Measurements from ENCODE around the gene KCNQ1OT1. TPM values are rescaled to one million over a fixed set of nuclear protein-coding genes. Genes with fewer than 3 reads are reported as not detected.

The KCNQ1OT1 gene
- total RNA-seq, 1 donor, result 2.7 TPM

GRCh38 chr11:2586087-2586792 is 113.6 kb downstream of the KCNQ1OT1 start:
- DNase-seq (ENCODE audit: low read depth in 2 of 3, low spot score in 2 of 3), result no peak

GRCh38 chr11:2585566-2586086 is 114.2 kb downstream of the KCNQ1OT1 start:
- no peak for DNase-seq (ENCODE audit: low read depth in 2 of 3, low spot score in 2 of 3)

- DNase-seq (ENCODE audit: low read depth in 2 of 3, low spot score in 2 of 3), result no peak
Observed at GRCh38 chr11:2584812-2585565, 114.8 kb downstream of the KCNQ1OT1 start.

- DNase-seq (ENCODE audit: low read depth in 2 of 3, low spot score in 2 of 3), result no peak
Observed at GRCh38 chr11:2584434-2584811, 115.4 kb downstream of the KCNQ1OT1 start.

- no peak for DNase-seq (ENCODE audit: low read depth in 2 of 3, low spot score in 2 of 3)
Observed at GRCh38 chr11:2583605-2583958, 116.2 kb downstream of the KCNQ1OT1 start.

GRCh38 chr11:2582946-2583604 is 116.7 kb downstream of the KCNQ1OT1 start:
- no peak for DNase-seq (ENCODE audit: low read depth in 2 of 3, low spot score in 2 of 3)

- no peak for DNase-seq (ENCODE audit: low read depth in 2 of 3, low spot score in 2 of 3)
Observed at GRCh38 chr11:2582351-2582945, 117.3 kb downstream of the KCNQ1OT1 start.

- no peak for DNase-seq (ENCODE audit: low read depth in 2 of 3, low spot score in 2 of 3)
Observed at GRCh38 chr11:2581931-2582350, 117.9 kb downstream of the KCNQ1OT1 start.

GRCh38 chr11:2581151-2581930 is 118.5 kb downstream of the KCNQ1OT1 start:
- no peak for DNase-seq (ENCODE audit: low read depth in 2 of 3, low spot score in 2 of 3)

- no peak for DNase-seq (ENCODE audit: low read depth in 2 of 3, low spot score in 2 of 3)
Observed at GRCh38 chr11:2580571-2581001, 119.2 kb downstream of the KCNQ1OT1 start.

- DNase-seq (ENCODE audit: low read depth in 2 of 3, low spot score in 2 of 3), result no peak
Observed at GRCh38 chr11:2580061-2580421, 119.8 kb downstream of the KCNQ1OT1 start.

GRCh38 chr11:2579315-2580060 is 120.3 kb downstream of the KCNQ1OT1 start:
- DNase-seq (ENCODE audit: low read depth in 2 of 3, low spot score in 2 of 3), result no peak

GRCh38 chr11:2578929-2579270 is 120.9 kb downstream of the KCNQ1OT1 start:
- DNase-seq (ENCODE audit: low read depth in 2 of 3, low spot score in 2 of 3), result no peak

GRCh38 chr11:2577991-2578928 is 121.5 kb downstream of the KCNQ1OT1 start:
- DNase-seq (ENCODE audit: low read depth in 2 of 3, low spot score in 2 of 3), result no peak

- no peak for DNase-seq (ENCODE audit: low read depth in 2 of 3, low spot score in 2 of 3)
Observed at GRCh38 chr11:2577031-2577990, 122.5 kb downstream of the KCNQ1OT1 start.

GRCh38 chr11:2576549-2576948 is 123.2 kb downstream of the KCNQ1OT1 start:
- DNase-seq (ENCODE audit: low read depth in 2 of 3, low spot score in 2 of 3), result no peak

- no peak for DNase-seq (ENCODE audit: low read depth in 2 of 3, low spot score in 2 of 3)
Observed at GRCh38 chr11:2576111-2576510, 123.7 kb downstream of the KCNQ1OT1 start.

All from hematopoietic multipotent progenitor cell (in vitro differentiated cells).